ENCODE results near the gene JAZF1.
A peak's percentile ranks its signal among the peaks of the same experiment; 100 is the strongest.

Gene JAZF1

GRCh38 chr7:27910326-27910725 lies 270.3 kb downstream of the JAZF1 start:
- TF ChIP-seq POLR2AphosphoS5 (IDR thresholded peaks at IDR 0.05; ENCODE audit: low read depth) = no peak
- no peak for DNase-seq (ENCODE audit: low read depth in 1 of 2, low spot score in 1 of 2)
- Histone ChIP-seq H3K4me3 (replicated peaks; ENCODE audit: insufficient read depth, low read length) (no peak overlapping the region), H3K27me3 (ENCODE audit: insufficient read depth, poor library complexity, severe bottlenecking) (no peaks in the 10 kb centered on the region), H3K27ac (replicated peaks) (no peak overlapping the region)

GRCh38 chr7:27908534-27909165 lies 271.9 kb downstream of the JAZF1 start:
- no peak overlapping the region for H3K27ac ChIP-seq (replicated peaks)

GRCh38 chr7:27906385-27907091 lies 274.1 kb downstream of the JAZF1 start:
- Histone ChIP-seq H3K4me3 (replicated peaks; ENCODE audit: insufficient read depth, low read length) (no peak overlapping the region), H3K27me3 (ENCODE audit: insufficient read depth, poor library complexity, severe bottlenecking) (no peaks in the 10 kb centered on the region), H3K27ac (replicated peaks) (no peak overlapping the region)
- no peak for DNase-seq (ENCODE audit: low read depth in 1 of 2, low spot score in 1 of 2)
- no peak for TF ChIP-seq REST (IDR thresholded peaks at IDR 0.05; ENCODE audit: insufficient replicate concordance, low read depth)

More at GRCh38 chr7:27908534-27909165, 271.9 kb downstream of the JAZF1 start:
- Histone ChIP-seq H3K27me3 (ENCODE audit: insufficient read depth, poor library complexity, severe bottlenecking) (no peaks in the 10 kb centered on the region), H3K4me3 (replicated peaks; ENCODE audit: insufficient read depth, low read length) (no peak overlapping the region)
- TF ChIP-seq CTCF (IDR thresholded peaks at IDR 0.05; ENCODE audit: insufficient read depth, low read length) = no peak
- TF ChIP-seq SPI1 (IDR thresholded peaks at IDR 0.05; ENCODE audit: borderline replicate concordance, low read depth) = no peak
- TF ChIP-seq REST (IDR thresholded peaks at IDR 0.05; ENCODE audit: insufficient replicate concordance, low read depth) = no peak
- no peak for TF ChIP-seq GABPA (IDR thresholded peaks at IDR 0.05; ENCODE audit: low read depth)
- no peak for TF ChIP-seq POLR2AphosphoS5 (IDR thresholded peaks at IDR 0.05; ENCODE audit: low read depth)
- no peak for DNase-seq (ENCODE audit: low read depth in 1 of 2, low spot score in 1 of 2)

- no peak for TF ChIP-seq GABPA (IDR thresholded peaks at IDR 0.05; ENCODE audit: low read depth)
- DNase-seq (ENCODE audit: low read depth in 1 of 2, low spot score in 1 of 2) = no peak
- Histone ChIP-seq H3K27ac (replicated peaks) (no peak overlapping the region), H3K27me3 (ENCODE audit: insufficient read depth, poor library complexity, severe bottlenecking) (no peaks in the 10 kb centered on the region), H3K4me3 (replicated peaks; ENCODE audit: insufficient read depth, low read length) (no peak overlapping the region)
These were observed 274.6 kb downstream of the JAZF1 start for GRCh38 chr7:27905951-27906350.

- DNase-seq (ENCODE audit: low read depth in 1 of 2, low spot score in 1 of 2) = peak in 1 of 2 experiments; percentile 9
- no peak for TF ChIP-seq POLR2AphosphoS5 (IDR thresholded peaks at IDR 0.05; ENCODE audit: low read depth)
- no peak for TF ChIP-seq SPI1 (IDR thresholded peaks at IDR 0.05; ENCODE audit: borderline replicate concordance, low read depth)
- TF ChIP-seq CTCF (IDR thresholded peaks at IDR 0.05; ENCODE audit: insufficient read depth, low read length) = no peak
- no peak for TF ChIP-seq GABPA (IDR thresholded peaks at IDR 0.05; ENCODE audit: low read depth)
- TF ChIP-seq REST (IDR thresholded peaks at IDR 0.05; ENCODE audit: insufficient replicate concordance, low read depth) = no peak
- Histone ChIP-seq H3K27ac (replicated peaks) (no peak overlapping the region), H3K4me3 (replicated peaks; ENCODE audit: insufficient read depth, low read length) (no peak overlapping the region), H3K27me3 (ENCODE audit: insufficient read depth, poor library complexity, severe bottlenecking) (no peaks in the 10 kb centered on the region)
These were observed 279.4 kb downstream of the JAZF1 start for GRCh38 chr7:27901028-27901760.

All from HL-60 (cell line).